Kidney (tissue), 14 donors: ENCODE data around the gene KIF2B. TPM values are rescaled to one million over a fixed set of nuclear protein-coding genes. Genes with fewer than 3 reads are reported as not detected.
A peak's percentile ranks its signal among the peaks of the same experiment; 100 is the strongest.
"Not testable (repeated sequence)": the region's sequence is repeated elsewhere in the genome, so short reads cannot be mapped to it uniquely, and the experiment has no call there.

Source experiments
- DNase-seq, 5 donors: peaks; one replicate each; pipeline ENCODE4 v3.0.0-alpha.2; 2013 to 2020
- FAIRE-seq: peaks from 2 replicates; lab custom pipeline; 2012; peaks lifted over from hg19 to GRCh38; lab: Jason Lieb, UNC
- H3K27ac ChIP-seq, 2 donors: one replicate each; pipeline ENCODE4 v1.7.0; 2013; ENCODE audit warnings: low read depth in 2 of 2, low read length in 2 of 2, inconsistent platforms in 1 of 2
- H3K27me3 ChIP-seq: one replicate; pipeline ENCODE4 v1.7.1; 2013; ENCODE audit warnings: low read length, inconsistent platforms; ENCODE audit not compliant: control insufficient read depth, insufficient read depth
- H3K36me3 ChIP-seq, 3 donors: one replicate each; pipeline versions ENCODE4 v1.7.0 to v1.7.1; 2013; ENCODE audit warnings: low read length in 3 of 3, control low read depth in 1 of 3, inconsistent platforms in 1 of 3; ENCODE audit not compliant: insufficient read depth in 3 of 3, control insufficient read depth in 2 of 3
- H3K4me1 ChIP-seq, 3 donors: one replicate each; pipeline versions ENCODE4 v1.7.0 to v1.7.1; 2013; ENCODE audit warnings: low read length in 3 of 3, inconsistent platforms in 1 of 3, low read depth in 1 of 3; ENCODE audit not compliant: control insufficient read depth in 2 of 3, insufficient read depth in 2 of 3
- H3K4me3 ChIP-seq, 3 donors: one replicate each; pipeline versions ENCODE4 v1.7.0 to v1.8.1; 2013; ENCODE audit warnings: low read length in 3 of 3, control low read depth in 1 of 3, inconsistent platforms in 1 of 3
- H3K9ac ChIP-seq, 3 donors: one replicate each; pipeline versions ENCODE4 v1.7.0 to v1.7.1; 2013; ENCODE audit warnings: low read length in 3 of 3, control low read depth in 1 of 3, inconsistent platforms in 1 of 3
- H3K9me3 ChIP-seq, 3 donors: one replicate each; pipeline versions ENCODE4 v1.7.0 to v1.7.1; 2013; ENCODE audit warnings: low read length in 3 of 3, control low read depth in 1 of 3, inconsistent platforms in 1 of 3; ENCODE audit not compliant: control insufficient read depth in 2 of 3, insufficient read depth in 1 of 3
- intact Hi-C: fragments of 100-400 bp; cut with DNase I; formaldehyde crosslinking; loops from one replicate; pipeline ENCODE4 v1.11.1; 2022
- polyA plus RNA-seq: library from polyadenylated mRNA; stranded (reverse); fragments of 350-450 nt; fragmentation: Illumina TruSeq; extraction: RNeasy Lipid Tissue Mini Kit (QIAGEN cat#74804); gene quantifications from one replicate; pipeline ENCODE4 v1.2.3, GENCODE V29; 2014; ENCODE audit warnings: low read depth, low replicate concordance; ENCODE audit not compliant: insufficient read depth
- total RNA-seq: library from RNA; stranded (reverse); fragmentation: NEBNext Ultra II Directional; extraction: Animal tissue kit (Norgen Biotek cat#: 25700); gene quantifications from one replicate; pipeline ENCODE4 v1.2.1, GENCODE V29; 2021
- TF ChIP-seq, protein P1 (sequence below): IDR thresholded peaks from 3 replicates; pipeline ENCODE4 v1.5.1; 2012; ENCODE audit warnings: mild to moderate bottlenecking, moderate library complexity, borderline replicate concordance; ENCODE audit not compliant: insufficient read depth; ENCODE audit errors: extremely low read depth
- donor health status: control.
- donor health status: control.
- donor health status: control.
- donor health status: control.
- donor health status: control.
- donor health status: DM: yes; HTN: yes; CAD: no.
- donor health status: Normal renal cell carcinoma (clear cell type).

Gene KIF2B
- total and polyA plus RNA-seq, 2 donors from 2014 or later: not detected

DNA sequence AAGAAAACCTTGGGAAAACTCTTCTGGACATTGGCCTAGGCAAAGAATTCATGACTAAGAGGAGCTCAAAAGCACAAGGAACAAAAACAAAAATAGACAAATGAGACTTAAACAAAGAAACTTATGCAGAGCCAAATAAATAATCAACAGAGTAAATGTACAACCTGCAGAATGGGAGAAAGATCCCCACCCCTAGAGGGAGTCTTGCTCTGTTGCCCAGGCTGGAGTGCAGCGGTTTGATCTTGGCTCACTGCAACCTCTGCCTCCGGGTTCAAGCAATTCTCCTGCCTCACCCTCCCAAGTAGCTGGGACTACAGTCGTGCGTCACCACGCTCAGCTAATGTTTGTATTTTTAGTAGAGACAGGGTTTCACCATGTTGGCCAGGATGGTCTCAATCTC is 48.4 kb downstream of the KIF2B start:
- DNase-seq, H3K9me3 ChIP-seq, H3K27ac ChIP-seq, H3K9ac ChIP-seq, FAIRE-seq, H3K4me1 ChIP-seq, H3K36me3 ChIP-seq, H3K4me3 ChIP-seq, intact Hi-C loops, H3K27me3 ChIP-seq: not testable (repeated sequence)
- TF ChIP-seq, protein P1, sequence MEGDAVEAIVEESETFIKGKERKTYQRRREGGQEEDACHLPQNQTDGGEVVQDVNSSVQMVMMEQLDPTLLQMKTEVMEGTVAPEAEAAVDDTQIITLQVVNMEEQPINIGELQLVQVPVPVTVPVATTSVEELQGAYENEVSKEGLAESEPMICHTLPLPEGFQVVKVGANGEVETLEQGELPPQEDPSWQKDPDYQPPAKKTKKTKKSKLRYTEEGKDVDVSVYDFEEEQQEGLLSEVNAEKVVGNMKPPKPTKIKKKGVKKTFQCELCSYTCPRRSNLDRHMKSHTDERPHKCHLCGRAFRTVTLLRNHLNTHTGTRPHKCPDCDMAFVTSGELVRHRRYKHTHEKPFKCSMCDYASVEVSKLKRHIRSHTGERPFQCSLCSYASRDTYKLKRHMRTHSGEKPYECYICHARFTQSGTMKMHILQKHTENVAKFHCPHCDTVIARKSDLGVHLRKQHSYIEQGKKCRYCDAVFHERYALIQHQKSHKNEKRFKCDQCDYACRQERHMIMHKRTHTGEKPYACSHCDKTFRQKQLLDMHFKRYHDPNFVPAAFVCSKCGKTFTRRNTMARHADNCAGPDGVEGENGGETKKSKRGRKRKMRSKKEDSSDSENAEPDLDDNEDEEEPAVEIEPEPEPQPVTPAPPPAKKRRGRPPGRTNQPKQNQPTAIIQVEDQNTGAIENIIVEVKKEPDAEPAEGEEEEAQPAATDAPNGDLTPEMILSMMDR: peak; percentile 7
